Stomach (tissue), 4 donors: Measurements from ENCODE around the gene WNK1.

Source experiments
- EP300 ChIP-seq: sonication (generic); formaldehyde crosslinking; IDR thresholded peaks from one replicate; pipeline ENCODE4 v1.6.1; 2017; ENCODE audit warnings: antibody characterized with exemption
- TF ChIP-seq, protein P1 (sequence below), 7 experiments: fragments of 450-650 bp in 4 of 7; fragments of 200-600 bp in 3 of 7; sonication (generic) in 3 of 7; IDR thresholded peaks; one replicate each; pipeline ENCODE4 v1.5.1; 2016 to 2019; ENCODE audit warnings: antibody characterized with exemption in 7 of 7, control low read depth in 2 of 7, mild to moderate bottlenecking in 1 of 7

- TF ChIP-seq, protein P1, sequence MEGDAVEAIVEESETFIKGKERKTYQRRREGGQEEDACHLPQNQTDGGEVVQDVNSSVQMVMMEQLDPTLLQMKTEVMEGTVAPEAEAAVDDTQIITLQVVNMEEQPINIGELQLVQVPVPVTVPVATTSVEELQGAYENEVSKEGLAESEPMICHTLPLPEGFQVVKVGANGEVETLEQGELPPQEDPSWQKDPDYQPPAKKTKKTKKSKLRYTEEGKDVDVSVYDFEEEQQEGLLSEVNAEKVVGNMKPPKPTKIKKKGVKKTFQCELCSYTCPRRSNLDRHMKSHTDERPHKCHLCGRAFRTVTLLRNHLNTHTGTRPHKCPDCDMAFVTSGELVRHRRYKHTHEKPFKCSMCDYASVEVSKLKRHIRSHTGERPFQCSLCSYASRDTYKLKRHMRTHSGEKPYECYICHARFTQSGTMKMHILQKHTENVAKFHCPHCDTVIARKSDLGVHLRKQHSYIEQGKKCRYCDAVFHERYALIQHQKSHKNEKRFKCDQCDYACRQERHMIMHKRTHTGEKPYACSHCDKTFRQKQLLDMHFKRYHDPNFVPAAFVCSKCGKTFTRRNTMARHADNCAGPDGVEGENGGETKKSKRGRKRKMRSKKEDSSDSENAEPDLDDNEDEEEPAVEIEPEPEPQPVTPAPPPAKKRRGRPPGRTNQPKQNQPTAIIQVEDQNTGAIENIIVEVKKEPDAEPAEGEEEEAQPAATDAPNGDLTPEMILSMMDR (IDR thresholded peaks at IDR 0.05) = no peak
- no peak for TF ChIP-seq EP300
Measured at GRCh38 chr12:749751-750270, 2.6 kb upstream of the WNK1 start.
